Keratinocyte (primary cell): ENCODE data around the gene SRSF12. TPM values are rescaled to one million over a fixed set of nuclear protein-coding genes. Genes with fewer than 3 reads are reported as not detected.

Experiments
- DNase-seq: peaks from one replicate; pipeline ENCODE4 v3.0.0-alpha.2; 2011; ENCODE audit warnings: low read depth, missing footprints, low spot score
- FAIRE-seq: peaks from 2 replicates; lab custom pipeline; 2011; peaks lifted over from hg19 to GRCh38; lab: Jason Lieb, UNC
- H2AFZ ChIP-seq: 2 replicates; pipeline ENCODE4 v1.6.0; 2012; ENCODE audit warnings: low read length, control low read depth, inconsistent platforms; ENCODE audit not compliant: control insufficient read depth
- H3K27ac ChIP-seq: 2 replicates; pipeline ENCODE4 v1.5.1; 2011; ENCODE audit warnings: low read length; ENCODE audit not compliant: control insufficient read depth, insufficient read depth
- H3K27me3 ChIP-seq: 3 replicates; pipeline ENCODE4 v1.6.0; 2011; ENCODE audit warnings: low read length; ENCODE audit not compliant: control insufficient read depth, insufficient read depth; ENCODE audit errors: extremely low read depth
- H3K36me3 ChIP-seq, 2 experiments: 2 replicates in 1 of 2; 3 replicates in 1 of 2; pipeline ENCODE4 v1.5.1; 2011; ENCODE audit warnings: low read length in 2 of 2, mild to moderate bottlenecking in 1 of 2; ENCODE audit not compliant: control insufficient read depth in 2 of 2, insufficient read depth in 2 of 2; ENCODE audit errors: extremely low read depth in 1 of 2
- H3K4me1 ChIP-seq: 3 replicates; pipeline ENCODE4 v1.5.1; 2011; ENCODE audit warnings: low read length; ENCODE audit not compliant: control insufficient read depth, insufficient read depth; ENCODE audit errors: extremely low read depth
- H3K4me2 ChIP-seq: 3 replicates; pipeline ENCODE4 v1.6.0; 2011; ENCODE audit warnings: low read depth, low read length; ENCODE audit not compliant: control insufficient read depth, insufficient read depth; ENCODE audit errors: extremely low read depth
- H3K4me3 ChIP-seq, 3 experiments: fragments of 200-600 bp in 1 of 3; sonication (generic) in 1 of 3; 2 replicates in 2 of 3; 3 replicates in 1 of 3; pipeline ENCODE4 v1.5.1; 2011 to 2016; ENCODE audit warnings: low read length in 3 of 3, mild to moderate bottlenecking in 3 of 3, control low read depth in 2 of 3, inconsistent platforms in 1 of 3, low read depth in 1 of 3, mixed read lengths in 1 of 3, mixed run types in 1 of 3, moderate library complexity in 1 of 3; ENCODE audit not compliant: control insufficient read depth in 2 of 3, insufficient read depth in 2 of 3; ENCODE audit errors: extremely low read depth in 1 of 3
- H3K79me2 ChIP-seq: 2 replicates; pipeline ENCODE4 v1.6.0; 2012; ENCODE audit warnings: low read length; ENCODE audit not compliant: control insufficient read depth, insufficient read depth
- H3K9ac ChIP-seq: 3 replicates; pipeline ENCODE4 v1.6.0; 2011; ENCODE audit warnings: low read length; ENCODE audit not compliant: control insufficient read depth, insufficient read depth; ENCODE audit errors: extremely low read depth
- H3K9me1 ChIP-seq: 3 replicates; pipeline ENCODE4 v1.6.0; 2011; ENCODE audit warnings: low read length; ENCODE audit not compliant: control insufficient read depth, insufficient read depth; ENCODE audit errors: extremely low read depth
- H3K9me3 ChIP-seq: 2 replicates; pipeline ENCODE4 v1.5.1; 2012; ENCODE audit warnings: low read depth, low read length; ENCODE audit not compliant: control insufficient read depth
- H4K20me1 ChIP-seq: 3 replicates; pipeline ENCODE4 v1.6.0; 2011; ENCODE audit warnings: low read length; ENCODE audit not compliant: control insufficient read depth, insufficient read depth; ENCODE audit errors: extremely low read depth
- CTCF ChIP-seq, 3 experiments: IDR thresholded peaks in 1 of 3; conservative IDR thresholded peaks in 1 of 3; optimal IDR thresholded peaks in 1 of 3; 2 replicates in 2 of 3; 3 replicates in 1 of 3; pipeline versions ENCODE3 to v1.5.1; 2011; ENCODE audit warnings: low read length in 3 of 3, mild to moderate bottlenecking in 3 of 3, moderate library complexity in 2 of 3, control low read depth in 1 of 3, inconsistent platforms in 1 of 3; ENCODE audit not compliant: insufficient read depth in 2 of 3; ENCODE audit errors: extremely low read depth in 1 of 3
- EZH2 ChIP-seq: IDR thresholded peaks from one replicate; pipeline ENCODE4 v1.6.1; 2012; ENCODE audit warnings: inconsistent platforms, mild to moderate bottlenecking, low read length, moderate library complexity
- dilution Hi-C: fragments of 300-500 bp; cut with MboI; formaldehyde crosslinking; loops from one replicate; pipeline ENCODE4 v1.7.0; 2020; ENCODE audit warnings: low sequenced_read_pairs; ENCODE audit not compliant: extremely low pct_ligation_motif_present
- polyA plus RNA-seq, 5 experiments: library from polyadenylated mRNA; depleted of rRNA in 3 of 5; stranded (reverse) in 3 of 5; stranded (forward) in 1 of 5; unstranded in 1 of 5; fragments of >200 nt; gene quantifications; 1 replicate in 1 of 5; 2 replicates in 3 of 5; 3 replicates in 1 of 5; pipeline versions ENCODE4 v1.2.1 to v1.2.3, GENCODE V29; 2011 to 2012; ENCODE audit warnings: missing spikeins in 2 of 5, low read depth in 1 of 5, low replicate concordance in 1 of 5

The SRSF12 gene
- polyA plus RNA-seq, 1 donor (not counting 4 experiments of a cell fraction or from before 2014, with no cell fraction given), result 0.28 TPM

GRCh38 chr6:89085409-89086205 is 32.3 kb downstream of the SRSF12 start:
- Histone ChIP-seq H3K4me1 (peaks cover 13% of the 10 kb centered on the region), H3K27ac (no peak overlapping the region), H3K27me3 (no peaks in the 10 kb centered on the region), H3K9ac (no peak overlapping the region), H3K36me3 (peaks cover 0 to 6% of the 10 kb centered on the region in 2 experiments), H3K9me3 (no peaks in the 10 kb centered on the region), H3K4me2 (no peak overlapping the region), H3K4me3 (no peak overlapping the region), H3K9me1 (no peaks in the 10 kb centered on the region), H3K79me2 (peaks cover 21% of the 10 kb centered on the region), H4K20me1 (no peaks in the 10 kb centered on the region), H2AFZ (no peak overlapping the region)
- dilution Hi-C loops, result no loop called here
- TF ChIP-seq CTCF (optimal IDR thresholded peaks at IDR 0.05 in 1 of 3, IDR thresholded peaks at IDR 0.05 in 1 of 3, conservative IDR thresholded peaks at IDR 0.05 in 1 of 3; ENCODE audit: extremely low read depth in 1 of 3, insufficient read depth in 2 of 3, low read length in 3 of 3) (no peak), EZH2 (no peak)
- FAIRE-seq (no peak), DNase-seq (no peak)

GRCh38 chr6:89084954-89085353 is 32.9 kb downstream of the SRSF12 start:
- Histone ChIP-seq H3K4me2 (no peak overlapping the region), H3K4me3 (no peak overlapping the region), H3K27me3 (no peaks in the 10 kb centered on the region), H3K4me1 (peaks cover 13% of the 10 kb centered on the region), H2AFZ (no peak overlapping the region), H3K9me3 (no peaks in the 10 kb centered on the region), H3K9ac (no peak overlapping the region), H3K36me3 (peaks cover 0 to 6% of the 10 kb centered on the region in 2 experiments), H3K79me2 (peaks cover 21% of the 10 kb centered on the region), H3K9me1 (no peaks in the 10 kb centered on the region), H3K27ac (no peak overlapping the region), H4K20me1 (no peaks in the 10 kb centered on the region)
- dilution Hi-C loops, result no loop called here
- FAIRE-seq, result peak; percentile 49
- TF ChIP-seq CTCF (optimal IDR thresholded peaks at IDR 0.05 in 1 of 3, IDR thresholded peaks at IDR 0.05 in 1 of 3, conservative IDR thresholded peaks at IDR 0.05 in 1 of 3; ENCODE audit: extremely low read depth in 1 of 3, insufficient read depth in 2 of 3, low read length in 3 of 3) (no peak), EZH2 (no peak)
- DNase-seq, result no peak
